Inferior parietal cortex (tissue), 1 donor: ENCODE data around the gene CTNS.

ENCODE experiments used
- DNase-seq: peaks from one replicate; pipeline ENCODE4 v3.0.0-alpha.2; 2016; ENCODE audit errors: extremely low spot score

CTNS gene

DNA sequence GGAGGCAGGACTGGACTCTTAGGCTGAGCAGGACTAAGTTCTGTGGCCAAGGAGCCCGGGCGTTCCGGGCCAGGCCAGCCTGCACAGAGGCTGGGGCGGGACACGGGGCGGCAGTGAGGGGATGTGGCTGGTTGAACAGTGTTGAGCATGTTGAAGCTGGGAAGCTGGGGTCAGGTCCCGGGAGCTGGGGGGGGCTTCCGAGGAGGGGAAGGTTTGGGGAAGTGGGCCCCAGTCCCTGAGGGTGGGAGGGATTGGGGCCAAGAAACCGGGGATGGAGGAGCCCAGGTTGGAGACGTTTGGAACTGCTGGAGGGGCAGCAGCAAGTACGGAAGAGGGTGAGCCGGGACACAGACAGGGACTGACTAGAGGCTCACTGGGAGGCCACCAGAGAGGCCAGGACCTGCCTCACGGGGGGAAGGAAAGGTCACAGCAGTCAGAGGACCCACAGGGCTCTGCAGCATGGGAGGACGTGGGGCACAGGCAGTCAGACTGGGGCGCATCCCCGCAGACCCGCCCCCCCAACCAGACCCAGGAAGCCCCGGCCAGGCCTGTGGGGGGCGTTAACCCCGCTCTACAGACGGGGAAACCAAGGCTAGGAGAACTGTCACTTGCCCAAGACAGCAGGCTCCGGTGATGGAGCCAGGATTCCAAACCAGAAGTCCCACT, 22.4 kb downstream of the CTNS start:
- no peak for DNase-seq

DNA sequence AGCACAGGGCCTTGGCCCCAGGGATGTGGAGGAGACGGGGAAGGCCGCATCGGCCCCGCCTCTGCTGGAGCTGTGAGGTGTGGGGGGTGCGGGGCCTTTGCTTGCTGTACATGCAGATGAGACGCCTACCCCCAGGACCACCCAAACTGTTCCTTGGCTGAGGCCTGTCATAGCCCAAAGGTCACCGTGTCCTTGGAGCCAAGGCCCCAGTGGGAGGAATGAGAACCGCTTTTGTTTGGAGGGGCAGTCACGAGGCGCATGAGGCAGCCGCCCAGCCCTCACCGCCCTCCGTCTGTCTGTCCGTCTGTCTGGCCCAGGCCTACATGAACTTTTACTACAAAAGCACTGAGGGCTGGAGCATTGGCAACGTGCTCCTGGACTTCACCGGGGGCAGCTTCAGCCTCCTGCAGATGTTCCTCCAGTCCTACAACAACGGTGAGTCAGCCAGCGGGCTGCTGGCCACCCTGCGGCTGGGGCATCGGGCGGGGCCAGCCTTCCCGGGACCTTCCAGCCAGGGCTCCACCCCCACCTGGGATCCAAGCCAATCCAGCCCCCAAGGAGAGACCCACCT, 23.1 kb downstream of the CTNS start:
- no peak for DNase-seq

DNA sequence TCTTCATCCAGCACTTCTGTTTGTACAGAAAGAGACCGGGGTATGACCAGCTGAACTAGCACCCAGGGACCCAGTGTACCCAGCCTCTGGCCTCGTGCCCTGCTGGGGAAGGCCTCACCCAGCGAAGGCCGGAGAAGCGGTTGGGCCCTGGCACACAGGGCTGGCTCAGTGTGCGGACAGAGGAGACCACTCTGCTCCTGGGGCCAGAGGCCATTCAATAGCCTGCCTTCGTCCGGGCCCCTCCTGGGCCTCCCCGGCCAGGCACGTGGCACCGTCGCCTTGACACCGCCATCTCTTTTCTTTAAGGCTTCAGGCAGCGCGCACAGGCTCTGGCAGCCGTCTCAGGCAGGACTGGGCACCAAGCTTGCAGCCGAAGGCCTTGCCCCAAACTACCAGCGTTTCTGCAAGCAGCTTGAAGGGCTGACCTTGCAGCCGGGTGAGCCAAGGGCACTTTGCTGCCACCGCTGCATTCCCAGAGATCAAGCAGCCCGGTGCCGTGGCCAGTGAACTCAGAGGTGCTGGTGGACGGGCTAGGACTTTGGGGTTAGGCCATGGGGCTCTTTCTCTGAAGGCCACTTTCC, 23.8 kb downstream of the CTNS start:
- DNase-seq = no peak

DNA sequence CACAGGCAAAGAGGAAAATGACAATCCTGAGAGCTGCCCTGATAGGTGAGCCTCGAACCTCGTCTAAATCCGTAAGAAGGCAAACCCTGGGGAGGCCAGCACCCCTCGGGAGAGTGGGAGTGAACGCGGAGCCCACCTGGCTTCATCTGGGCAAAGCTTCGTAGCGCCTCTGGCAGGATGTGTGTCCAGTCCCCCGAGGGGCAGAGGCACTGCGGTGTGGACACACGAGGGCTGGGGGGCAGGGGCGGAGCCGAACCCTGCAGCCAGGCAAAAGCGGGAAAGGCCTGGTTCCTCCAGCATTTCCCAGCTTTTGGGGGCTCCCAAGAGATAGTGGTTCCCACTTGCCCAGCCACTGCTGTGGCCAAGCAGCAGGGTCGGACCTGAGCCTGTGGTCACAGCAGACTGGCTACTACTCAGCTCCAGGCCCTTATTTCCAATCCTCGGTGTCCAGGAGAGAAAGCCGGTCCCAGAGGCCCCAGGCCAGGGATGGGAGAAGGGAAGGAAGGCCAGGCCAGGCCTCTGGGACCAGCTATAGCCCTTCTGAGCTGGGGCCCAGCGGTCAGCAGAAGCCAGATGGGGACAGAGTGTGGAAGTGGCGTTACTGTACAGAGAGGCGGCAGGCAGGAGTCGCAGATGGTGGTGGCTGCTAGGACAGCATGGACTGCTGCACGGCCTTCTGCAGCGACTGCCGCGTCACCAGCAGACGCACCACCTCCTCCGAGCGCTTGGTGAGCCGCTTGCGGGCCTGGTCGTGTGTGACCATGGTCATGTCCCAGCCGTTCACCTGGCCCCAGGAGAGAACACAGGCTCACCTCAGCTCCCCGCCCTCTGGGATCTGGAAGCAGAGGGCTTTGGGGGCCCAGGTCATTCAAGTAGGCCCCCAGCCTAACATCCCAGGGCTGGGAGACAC, 26.8 kb downstream of the CTNS start:
- DNase-seq = no peak

DNA sequence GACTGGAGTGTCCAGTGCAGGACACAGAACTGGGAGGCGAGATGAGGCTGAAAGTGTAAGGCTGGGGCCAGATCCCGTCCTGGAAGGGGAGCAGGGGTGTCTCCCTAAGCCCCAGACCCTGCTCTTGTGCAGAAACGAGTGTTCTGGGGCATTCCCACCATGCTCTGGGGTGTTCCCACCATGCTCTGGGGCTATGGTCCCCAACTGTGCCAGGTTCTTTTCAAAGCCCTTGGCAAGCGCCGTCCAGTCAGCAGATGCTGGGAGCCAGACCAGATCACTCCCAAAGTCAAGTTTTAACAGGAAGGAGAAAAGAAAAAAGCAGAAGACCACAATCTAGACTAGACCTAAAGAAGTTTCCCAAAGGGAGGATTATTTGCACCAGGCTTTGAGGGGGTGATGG, 29.3 kb downstream of the CTNS start:
- DNase-seq = peak; percentile 22

DNA sequence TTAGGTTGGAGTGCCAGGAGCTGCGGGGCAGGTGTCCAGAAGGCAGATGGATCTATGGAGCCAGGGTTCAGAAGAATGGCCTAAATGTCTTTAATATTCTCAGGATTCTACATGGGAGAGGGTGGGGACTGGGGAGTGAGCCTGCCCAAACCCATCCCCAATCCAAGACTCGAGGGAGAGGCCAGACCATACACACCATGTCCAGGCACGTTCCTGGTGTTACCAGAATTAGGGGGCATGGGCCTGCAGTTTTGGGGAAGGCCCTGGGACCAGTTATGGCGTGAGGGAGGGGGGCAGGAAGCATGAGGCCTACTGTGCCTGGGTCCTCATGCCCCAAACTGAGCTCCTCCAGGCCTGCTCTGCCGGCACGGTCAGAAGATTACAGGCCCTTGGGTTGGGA, 30.0 kb downstream of the CTNS start:
- no peak for DNase-seq

DNA sequence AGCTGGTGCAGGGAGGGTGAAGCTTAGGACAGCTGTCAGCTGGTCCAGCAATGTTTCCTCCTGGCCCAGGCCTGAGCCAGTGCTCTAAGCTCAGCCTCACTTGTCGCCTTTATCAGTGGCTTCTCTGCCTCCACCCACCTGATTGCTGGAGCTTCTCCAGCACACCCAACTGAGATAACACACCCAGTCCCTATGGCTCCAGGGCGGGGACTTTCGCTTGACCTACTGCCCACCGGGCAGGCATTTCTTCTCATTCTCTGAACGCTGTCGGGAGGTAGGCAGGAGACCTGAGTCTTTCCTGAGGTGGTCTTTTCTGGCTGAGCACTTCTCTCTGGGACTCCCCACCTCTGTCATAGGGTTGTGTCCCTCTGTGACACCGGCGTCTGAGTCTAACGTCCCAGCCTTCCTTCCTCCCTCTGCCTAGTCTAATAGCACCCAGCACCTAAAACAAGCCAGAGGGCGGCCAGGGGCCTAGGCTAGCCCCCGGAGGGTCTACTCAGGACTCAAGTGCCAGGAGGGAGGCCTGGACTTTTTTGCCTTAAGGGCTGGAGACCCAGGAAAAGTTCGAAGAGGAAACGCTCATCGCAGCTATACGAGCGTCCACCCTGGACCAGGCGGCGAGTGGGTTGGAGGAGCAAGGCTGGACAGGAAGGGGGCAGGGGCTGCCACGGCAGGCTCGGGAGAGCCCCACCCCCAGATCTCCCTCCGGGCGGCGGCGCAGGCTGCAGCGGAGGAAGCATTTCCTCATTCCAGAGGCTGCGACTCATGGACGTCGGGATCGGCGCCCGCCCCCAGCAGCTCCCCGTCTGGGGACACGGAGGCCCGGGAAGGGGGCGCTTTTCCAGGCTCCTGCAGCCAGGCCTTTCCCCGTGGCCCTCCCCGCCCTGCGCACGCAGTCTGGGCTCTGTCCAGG, 31.1 kb downstream of the CTNS start:
- DNase-seq = peak; percentile 27

DNA sequence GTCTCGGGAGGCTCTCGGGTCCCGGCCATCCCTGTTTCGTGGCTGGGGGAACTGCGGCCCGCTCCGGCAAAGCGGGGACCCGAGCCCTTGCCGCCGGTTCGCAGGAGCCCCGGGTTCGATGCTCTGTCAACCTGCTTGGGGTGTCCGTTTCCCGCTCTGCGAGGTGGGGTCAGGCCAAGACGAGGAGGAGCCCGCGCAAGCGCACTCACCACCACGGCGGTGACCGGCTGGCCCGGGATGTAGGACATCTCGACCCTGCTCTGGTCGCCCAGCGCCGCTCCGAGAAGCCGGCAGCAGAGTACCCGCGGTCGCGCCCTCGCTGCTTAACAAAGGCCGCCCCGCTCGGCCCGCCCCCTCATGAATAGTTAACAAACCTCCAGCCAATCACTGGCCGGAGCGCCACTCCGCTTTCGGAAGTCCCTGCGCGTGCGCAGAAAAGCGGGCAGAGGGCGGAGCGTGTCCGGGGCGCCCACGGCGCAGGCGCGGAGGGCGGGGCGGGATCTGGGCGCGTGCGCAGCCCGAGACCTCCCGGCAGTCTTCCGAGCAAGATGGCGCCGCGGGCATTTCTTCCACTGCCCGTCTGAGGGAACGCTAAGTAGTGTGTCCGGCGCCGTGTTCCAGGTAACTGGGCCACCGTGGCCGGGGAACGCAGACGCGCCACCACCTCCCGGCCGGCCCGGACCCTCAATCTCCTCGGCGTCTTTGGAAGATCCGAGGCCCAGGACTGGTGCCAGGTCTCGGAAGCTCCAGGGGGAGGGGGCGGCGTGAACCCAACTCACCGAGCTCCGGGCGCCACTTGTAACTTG, 31.9 kb downstream of the CTNS start, which contains the start of the genes EMC6 and TAX1BP3:
Gene EMC6, plus strand, starts transcription at position 534 of the 806 bp plus-strand sequence. CDS start 335 bp downstream, outside the sequence.
Gene TAX1BP3, minus strand, starts transcription at position 300 of the 806 bp plus-strand sequence. Its CDS starts 52 bp downstream, at position 248.
- peak; percentile 98 for DNase-seq

DNA sequence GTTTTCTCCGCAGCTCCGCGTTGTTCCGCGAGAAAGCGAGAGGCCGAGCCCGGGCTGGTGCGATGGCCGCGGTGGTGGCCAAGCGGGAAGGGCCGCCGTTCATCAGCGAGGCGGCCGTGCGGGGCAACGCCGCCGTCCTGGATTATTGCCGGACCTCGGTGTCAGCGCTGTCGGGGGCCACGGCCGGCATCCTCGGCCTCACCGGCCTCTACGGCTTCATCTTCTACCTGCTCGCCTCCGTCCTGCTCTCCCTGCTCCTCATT, 32.5 kb downstream of the CTNS start:
- no peak for DNase-seq

DNA sequence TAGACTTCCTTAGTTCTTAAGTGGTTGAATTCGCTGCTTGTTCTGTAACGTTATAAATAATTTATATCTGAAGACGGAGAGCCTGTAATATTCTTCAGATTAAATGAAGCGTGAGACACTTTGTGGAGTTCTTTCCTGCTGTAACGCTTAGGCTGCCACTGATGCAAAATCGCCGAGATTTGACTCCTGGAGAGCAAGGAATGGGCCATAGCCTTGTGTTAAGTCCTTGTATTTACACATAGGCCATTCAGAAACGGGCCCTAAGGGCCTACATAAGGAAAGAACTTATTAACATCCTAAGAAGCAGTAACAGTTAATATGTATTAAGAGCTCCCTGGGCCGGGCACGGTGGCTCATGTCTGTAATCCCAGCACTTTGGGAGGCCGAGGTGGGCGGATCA, 33.0 kb downstream of the CTNS start:
- DNase-seq = no peak

DNA sequence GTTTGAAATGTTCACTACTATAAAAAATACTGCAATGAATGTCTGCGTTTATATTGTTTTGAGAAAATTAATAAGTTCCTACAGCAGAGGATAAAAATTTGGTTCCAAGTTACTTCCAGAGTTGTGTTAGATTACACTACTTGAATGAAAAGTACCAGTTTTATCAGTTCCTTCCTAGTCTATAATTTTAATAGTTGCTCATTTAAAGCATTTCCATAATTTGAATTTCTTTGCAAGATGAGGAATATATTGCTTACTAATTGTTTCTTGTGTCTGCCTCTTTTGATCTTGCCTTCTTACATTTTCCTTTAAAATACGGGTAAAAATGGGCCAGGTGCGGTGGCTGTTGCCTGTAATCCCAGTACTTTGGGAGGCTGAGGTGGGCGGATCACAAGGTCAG, 36.0 kb downstream of the CTNS start:
- no peak for DNase-seq

DNA sequence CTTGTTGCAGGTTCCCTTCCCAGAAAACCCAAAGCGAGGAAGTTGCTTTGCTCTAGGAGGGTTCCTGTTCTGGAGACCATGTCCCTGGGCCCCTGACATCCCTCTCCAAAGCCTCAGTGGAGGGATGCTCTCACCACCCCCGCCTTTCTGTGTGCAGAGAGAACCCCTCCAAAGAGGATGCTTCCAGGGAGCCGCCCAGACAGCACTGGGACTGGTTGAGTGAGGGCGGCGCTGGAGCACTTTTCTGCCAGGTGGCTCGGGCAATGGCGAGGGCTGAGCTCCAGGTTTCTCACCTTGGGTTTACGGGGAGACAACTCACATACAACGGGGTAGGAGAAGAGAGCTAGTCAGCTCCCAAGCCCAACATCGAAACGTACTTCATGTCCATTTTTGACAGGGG, 39.3 kb downstream of the CTNS start:
- no peak for DNase-seq

DNA sequence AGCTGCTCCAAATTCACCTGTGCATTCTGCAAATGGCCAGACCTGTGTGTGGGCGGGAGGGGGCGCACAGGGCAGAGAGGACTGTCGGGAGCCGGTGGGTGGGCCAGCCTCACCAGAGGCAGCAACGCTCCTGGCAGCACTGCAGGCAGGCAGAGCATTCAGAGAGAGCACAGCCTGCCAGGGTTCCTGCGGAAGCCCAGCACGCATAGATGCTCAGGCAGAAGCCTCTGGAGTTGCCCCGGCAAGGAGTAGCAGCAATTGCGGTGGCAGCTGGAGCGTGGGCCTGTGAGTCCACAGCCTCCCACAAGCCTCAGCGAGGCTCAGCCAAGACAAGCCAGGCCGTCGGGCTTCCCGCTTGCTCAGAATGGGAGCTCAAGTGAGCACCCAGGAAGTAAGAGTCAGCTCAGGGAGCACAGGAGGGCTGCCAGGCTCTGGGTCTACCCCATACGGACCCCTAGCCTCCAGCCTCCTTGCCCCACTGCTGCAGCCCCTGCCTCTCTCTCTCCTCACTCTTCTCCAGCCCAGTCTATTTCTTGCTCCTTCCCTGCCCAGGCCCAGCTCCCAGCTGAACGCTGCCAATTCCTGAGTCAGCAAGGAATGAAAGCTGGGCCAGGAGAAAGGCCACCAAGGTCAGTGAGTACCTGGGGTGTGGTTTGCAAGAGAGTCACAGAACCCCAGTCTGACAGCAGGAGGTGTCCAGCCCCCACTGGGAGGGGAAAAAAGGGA, 41.7 kb downstream of the CTNS start:
- peak; percentile 27 for DNase-seq

DNA sequence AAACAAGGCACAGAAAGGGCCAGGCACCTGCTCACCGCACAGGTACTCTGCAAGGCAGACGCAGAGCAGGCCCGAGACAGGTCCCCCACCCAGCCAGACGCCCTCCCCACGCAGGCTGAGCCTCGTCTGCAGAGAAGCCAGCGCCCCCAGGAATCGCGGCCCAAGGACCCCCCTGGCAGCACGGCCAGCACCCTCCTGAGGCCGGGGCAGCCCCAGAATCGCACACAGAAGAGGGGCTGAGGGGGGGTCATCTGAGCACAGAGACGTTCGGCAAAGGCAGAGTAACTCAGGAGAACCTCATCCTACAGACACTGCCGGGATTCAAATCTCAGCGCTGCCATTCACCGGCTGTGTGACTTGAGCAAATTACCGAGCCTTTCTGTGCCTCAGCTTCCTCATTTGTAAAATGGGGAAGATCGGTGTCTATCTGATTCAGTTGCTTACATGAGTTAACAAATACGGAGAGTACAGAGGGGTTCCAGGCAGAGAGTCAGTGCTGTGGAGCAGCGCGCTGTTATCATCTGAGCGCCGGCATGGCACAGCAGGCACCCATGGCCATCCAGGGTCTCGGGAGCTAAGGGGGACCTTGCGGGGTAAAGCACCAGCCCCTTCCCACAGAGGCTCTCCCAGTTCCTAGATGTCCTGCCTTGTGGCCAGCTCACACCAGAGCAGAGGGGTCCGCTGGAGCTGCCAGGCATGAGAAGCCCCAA, 42.4 kb downstream of the CTNS start:
- DNase-seq = no peak

DNA sequence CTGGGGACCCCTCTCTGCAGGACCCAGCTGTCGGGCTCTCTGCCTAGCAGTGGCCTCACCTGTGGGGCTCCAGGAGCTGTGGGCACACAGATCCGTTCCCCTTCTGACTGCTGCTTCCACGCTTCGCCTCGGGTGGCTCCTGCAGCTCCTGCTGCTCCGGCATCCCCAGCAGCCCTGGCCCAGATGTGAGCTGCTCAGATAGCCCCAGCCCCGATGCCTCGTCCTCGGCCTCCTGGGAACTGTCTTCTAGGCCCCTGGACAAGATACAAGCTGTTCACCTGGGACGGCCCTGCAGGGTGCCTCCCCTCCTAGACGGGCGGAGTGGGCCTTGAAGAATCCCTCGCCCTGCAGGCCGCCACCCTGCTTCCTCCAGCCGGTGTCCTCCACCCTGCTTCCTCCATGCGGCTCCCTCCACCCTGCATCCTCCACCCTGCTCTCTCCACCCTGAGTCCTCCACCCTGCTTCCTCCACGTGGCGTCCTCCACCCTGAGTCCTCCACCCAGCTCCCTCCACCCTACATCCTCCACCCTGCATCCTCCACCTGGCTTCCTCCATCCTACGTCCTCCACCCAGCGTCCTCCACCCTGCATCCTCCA, 43.1 kb downstream of the CTNS start:
- no peak for DNase-seq

DNA sequence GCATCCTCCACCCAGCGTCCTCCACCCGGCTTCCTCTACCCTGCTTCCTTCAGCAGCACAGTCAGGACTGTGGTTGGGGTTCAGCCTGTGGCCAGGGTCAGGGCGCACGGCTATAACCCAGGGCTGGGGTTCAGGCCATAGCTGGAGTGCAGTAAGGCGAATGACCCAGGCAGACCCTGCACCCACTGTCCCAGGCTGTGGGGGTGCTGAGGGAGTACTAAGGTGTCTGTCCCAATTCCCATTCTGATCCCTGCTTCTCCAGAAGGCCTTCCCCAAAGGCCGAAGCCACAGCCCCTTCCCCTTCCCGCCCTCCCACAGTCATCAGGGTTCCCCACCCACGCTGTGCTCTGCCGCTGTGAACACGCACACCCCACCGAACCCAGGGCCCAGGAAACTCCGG, 44.5 kb downstream of the CTNS start:
- DNase-seq = no peak

DNA sequence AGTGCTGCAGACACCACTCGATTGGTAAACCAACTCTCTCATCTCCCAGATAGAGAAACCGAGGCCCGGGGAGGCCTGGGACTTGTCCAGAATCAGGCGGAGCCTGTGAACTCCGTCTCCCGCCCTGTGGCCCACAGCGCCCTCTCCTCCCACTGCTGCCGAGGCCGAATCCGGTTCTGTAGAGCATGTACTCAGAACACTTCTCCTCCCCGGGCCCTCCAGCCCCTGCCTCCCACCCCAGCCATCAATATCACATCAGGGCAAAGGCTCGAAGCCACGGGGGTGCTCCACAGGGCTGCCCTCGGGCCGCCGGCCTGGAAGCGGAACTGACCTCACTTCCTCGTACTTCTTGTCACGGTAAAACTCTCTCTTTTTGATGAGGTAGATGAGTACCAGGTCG, 45.0 kb downstream of the CTNS start:
- no peak for DNase-seq

DNA sequence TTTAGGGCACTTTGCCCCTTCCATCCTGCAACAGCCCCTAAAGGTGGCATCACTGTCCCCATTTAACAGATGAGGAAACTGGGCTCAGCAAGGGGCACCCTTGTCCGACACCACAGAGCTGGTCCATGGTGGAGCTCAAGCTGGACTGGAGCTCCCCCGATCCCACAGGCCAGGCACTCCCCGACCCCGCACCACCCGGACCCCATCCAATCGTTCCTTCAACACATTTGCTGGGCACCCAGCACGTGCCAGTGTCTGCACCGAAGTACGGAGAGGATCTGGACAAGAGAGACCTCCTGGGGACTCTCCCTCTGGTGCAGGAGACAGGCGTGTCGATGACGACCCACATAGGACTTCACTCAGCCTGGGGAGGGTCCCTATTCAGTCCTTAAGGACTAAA, 45.5 kb downstream of the CTNS start:
- DNase-seq = no peak

DNA sequence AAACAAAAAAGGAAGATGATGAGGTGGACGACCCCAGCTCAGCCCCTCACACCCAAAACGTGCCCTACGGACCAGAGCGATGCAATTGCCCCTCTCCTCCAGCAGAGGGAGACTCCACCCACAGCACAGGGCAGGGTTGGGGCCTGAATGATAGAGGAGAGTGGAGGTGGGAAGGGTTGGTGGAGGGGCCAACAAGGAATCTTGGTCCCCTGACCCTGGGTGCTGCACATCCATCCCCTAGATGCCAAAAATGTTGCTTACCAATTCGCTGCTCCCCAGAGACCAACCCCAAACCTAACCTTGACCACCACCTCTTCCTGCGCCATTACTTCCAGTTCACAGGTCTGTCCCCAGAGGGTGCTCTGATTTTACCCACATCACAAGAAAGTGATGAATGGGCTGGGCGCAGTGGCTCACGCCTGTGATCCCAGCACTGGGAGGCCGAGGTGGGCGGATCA, 46.5 kb downstream of the CTNS start:
- DNase-seq = no peak
